HG03342 (cell line): ENCODE data around the gene PCDHGB4.
"Not testable (repeated sequence)": the region's sequence is repeated elsewhere in the genome, so short reads cannot be mapped to it uniquely, and the experiment has no call there.

Experiments used
- ATAC-seq: cut with Tn5 transposase; IDR thresholded peaks from one replicate; pipeline ENCODE4 v1.9.1; 2021; ENCODE audit warnings: mild to moderate bottlenecking, moderate library complexity; ENCODE audit not compliant: unreplicated experiment

The PCDHGB4 gene

DNA sequence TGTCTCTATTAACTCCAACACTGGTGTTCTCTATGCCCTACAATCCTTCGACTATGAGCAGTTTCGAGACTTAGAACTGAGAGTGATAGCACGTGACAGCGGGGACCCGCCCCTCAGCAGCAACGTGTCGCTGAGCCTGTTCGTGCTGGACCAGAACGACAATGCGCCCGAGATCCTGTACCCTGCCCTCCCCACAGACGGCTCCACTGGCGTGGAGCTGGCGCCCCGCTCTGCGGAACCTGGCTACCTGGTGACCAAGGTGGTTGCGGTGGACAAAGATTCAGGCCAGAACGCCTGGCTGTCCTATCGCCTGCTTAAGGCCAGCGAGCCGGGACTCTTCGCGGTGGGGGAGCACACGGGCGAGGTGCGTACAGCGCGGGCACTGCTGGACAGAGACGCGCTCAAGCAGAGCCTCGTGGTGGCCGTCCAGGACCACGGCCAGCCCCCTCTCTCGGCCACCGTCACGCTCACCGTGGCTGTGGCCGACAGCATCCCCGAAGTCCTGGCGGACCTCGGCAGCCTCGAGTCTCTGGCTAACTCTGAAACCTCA is 35.3 kb downstream of the PCDHGB4 start:
- ATAC-seq, result no peak

DNA sequence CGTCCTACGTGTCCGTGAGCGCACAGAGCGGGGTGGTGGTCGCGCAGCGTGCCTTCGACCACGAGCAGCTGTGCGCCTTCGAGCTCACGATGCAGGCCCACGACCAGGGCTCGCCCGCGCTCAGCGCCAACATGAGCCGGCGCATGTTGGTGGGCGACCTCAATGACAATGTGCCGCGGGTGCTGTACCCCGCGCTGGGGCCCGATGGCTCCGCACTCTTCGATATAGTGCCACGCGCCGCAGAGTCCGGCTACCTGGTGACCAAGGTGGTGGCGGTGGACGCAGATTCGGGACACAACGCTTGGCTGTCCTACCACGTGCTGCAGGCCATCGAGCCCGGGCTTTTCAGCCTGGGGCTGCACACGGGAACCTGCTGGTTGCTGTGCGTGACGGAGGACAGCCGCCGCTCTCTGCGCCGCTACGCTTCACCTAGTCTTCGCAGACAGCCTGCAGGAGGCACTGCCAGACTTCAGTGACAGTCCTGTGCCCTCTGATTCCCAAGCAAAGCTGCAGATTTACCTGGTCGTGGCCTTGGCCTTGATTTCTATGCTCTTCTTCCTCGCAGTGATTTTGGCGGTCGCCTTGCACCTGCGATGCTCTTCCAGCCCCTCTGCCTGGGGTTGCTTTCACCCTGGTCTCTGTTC is 40.4 kb downstream of the PCDHGB4 start:
- ATAC-seq, result no peak

DNA sequence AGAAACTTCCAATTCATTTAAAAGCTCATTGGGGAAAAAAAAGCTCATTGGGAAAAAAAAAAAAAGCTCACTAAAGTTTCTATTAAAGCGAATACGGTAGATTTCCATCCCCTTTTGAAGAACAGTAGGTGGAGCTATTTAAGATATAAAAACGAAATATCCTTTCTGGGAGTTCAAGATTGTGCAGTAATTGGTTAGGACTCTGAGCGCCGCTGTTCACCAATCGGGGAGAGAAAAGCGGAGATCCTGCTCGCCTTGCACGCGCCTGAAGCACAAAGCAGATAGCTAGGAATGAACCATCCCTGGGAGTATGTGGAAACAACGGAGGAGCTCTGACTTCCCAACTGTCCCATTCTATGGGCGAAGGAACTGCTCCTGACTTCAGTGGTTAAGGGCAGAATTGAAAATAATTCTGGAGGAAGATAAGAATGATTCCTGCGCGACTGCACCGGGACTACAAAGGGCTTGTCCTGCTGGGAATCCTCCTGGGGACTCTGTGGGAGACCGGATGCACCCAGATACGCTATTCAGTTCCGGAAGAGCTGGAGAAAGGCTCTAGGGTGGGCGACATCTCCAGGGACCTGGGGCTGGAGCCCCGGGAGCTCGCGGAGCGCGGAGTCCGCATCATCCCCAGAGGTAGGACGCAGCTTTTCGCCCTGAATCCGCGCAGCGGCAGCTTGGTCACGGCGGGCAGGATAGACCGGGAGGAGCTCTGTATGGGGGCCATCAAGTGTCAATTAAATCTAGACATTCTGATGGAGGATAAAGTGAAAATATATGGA is 43.0 kb downstream of the PCDHGB4 start, which contains the start of gene PCDHGA12:
PCDHGA12 (plus strand) TSS at position 176 of the 782 bp plus-strand sequence; CDS start at position 429, 253 bp downstream.
- peak; percentile 73 for ATAC-seq

DNA sequence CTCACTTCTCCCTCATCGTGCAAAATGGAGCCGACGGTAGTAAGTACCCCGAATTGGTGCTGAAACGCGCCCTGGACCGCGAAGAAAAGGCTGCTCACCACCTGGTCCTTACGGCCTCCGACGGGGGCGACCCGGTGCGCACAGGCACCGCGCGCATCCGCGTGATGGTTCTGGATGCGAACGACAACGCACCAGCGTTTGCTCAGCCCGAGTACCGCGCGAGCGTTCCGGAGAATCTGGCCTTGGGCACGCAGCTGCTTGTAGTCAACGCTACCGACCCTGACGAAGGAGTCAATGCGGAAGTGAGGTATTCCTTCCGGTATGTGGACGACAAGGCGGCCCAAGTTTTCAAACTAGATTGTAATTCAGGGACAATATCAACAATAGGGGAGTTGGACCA is 43.8 kb downstream of the PCDHGB4 start:
- ATAC-seq, result peak; percentile 66

DNA sequence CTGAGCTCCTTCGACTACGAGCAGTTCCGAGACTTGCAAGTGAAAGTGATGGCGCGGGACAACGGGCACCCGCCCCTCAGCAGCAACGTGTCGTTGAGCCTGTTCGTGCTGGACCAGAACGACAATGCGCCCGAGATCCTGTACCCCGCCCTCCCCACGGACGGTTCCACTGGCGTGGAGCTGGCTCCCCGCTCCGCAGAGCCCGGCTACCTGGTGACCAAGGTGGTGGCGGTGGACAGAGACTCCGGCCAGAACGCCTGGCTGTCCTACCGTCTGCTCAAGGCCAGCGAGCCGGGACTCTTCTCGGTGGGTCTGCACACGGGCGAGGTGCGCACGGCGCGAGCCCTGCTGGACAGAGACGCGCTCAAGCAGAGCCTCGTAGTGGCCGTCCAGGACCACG is 44.8 kb downstream of the PCDHGB4 start:
- not testable (repeated sequence) for ATAC-seq

DNA sequence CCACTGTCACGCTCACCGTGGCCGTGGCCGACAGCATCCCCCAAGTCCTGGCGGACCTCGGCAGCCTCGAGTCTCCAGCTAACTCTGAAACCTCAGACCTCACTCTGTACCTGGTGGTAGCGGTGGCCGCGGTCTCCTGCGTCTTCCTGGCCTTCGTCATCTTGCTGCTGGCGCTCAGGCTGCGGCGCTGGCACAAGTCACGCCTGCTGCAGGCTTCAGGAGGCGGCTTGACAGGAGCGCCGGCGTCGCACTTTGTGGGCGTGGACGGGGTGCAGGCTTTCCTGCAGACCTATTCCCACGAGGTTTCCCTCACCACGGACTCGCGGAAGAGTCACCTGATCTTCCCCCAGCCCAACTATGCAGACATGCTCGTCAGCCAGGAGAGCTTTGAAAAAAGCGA is 45.2 kb downstream of the PCDHGB4 start:
- not testable (repeated sequence) for ATAC-seq

DNA sequence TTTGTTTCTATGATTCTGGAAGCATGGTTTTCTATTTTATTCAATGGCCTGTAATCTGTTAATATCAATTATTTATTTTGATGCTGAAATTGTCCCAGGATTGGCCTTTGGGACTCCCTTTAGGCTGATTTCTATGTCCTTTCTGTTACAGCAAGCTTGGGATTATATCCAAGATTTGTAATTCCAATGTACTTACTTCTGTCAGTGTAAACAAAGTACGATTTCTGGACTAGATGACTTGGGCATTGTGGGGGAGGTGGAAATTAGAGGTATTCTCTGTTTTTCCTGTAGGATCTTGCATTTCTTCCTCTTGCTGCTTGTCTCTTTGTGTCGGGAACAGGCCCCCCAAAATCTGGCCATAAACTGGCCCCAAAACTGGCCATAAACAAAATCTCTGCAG is 46.5 kb downstream of the PCDHGB4 start:
- ATAC-seq, result no peak

DNA sequence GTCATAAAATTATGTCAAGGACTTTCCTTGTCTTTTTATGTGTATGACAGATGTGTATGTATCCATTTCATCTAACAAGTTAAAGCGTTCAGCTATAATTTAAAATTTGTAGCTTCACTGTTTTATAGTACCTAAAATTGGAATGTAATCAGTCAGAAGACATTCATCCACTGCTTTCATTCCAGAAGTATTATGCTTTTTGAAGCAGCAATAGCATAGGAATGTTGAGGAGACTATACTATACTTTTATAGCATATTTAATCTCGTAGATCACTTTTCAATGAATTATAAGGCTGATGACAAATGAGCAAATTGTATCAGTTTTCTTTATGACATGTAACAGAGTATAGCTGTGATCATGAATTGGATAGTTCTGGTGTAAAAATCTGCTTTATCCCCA is 49.7 kb downstream of the PCDHGB4 start:
- no peak for ATAC-seq

DNA sequence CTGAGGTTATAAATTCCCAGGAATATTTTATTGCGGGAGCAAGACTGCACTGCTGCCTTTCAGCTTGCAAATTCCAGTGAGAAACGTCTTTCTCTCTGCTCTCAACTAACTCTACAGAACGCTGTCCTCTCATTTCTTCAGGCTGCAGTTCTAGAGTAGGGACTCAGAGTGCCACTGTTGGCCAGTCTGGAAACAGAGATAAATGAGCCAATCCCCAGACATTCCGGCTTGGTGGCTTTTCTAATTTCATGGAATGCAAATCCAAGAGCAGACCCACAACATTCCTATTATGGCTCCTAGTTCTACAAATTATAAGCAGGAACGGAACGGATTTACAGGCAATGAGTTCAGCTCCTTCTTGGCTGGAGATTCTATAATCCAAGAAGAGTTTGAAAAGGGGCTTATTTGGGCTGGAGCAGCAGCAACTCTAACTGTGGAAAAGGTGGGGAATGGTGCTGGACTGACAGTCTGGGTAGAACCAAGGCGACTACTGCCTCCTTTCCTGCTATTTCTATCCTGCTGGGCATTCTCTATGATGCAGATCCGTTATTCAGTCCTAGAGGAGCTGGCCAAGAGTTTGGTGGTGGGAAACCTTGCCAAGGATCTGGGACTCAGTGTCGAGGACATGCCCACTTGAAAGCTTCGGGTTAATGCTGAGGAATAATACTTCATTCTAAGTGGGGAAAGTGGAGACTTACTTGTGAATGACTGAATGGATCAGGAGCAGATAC is 52.1 kb downstream of the PCDHGB4 start:
- no peak for ATAC-seq
